HG02678 (cell line): ENCODE measurements around the gene HHIP.
A peak's percentile ranks its signal among the peaks of the same experiment; 100 is the strongest.

ENCODE experiments used
- ATAC-seq: cut with Tn5 transposase; IDR thresholded peaks from one replicate; pipeline ENCODE4 v1.9.1; 2021; ENCODE audit warnings: mild to moderate bottlenecking, moderate library complexity; ENCODE audit not compliant: unreplicated experiment

HHIP gene

GRCh38 chr4:144645631-144646522 is at the start of gene HHIP:
Gene HHIP (plus strand): TSS chr4:144646156. CDS start chr4:144646676, 520 bp downstream.
- no peak for ATAC-seq

- no peak for ATAC-seq
Measured at GRCh38 chr4:144597171-144597570, 48.8 kb upstream of the HHIP start.

- ATAC-seq, result no peak
Measured at GRCh38 chr4:144599621-144600020, 46.3 kb upstream of the HHIP start.

GRCh38 chr4:144611850-144612249 is 34.1 kb upstream of the HHIP start:
- peak; percentile 65 for ATAC-seq

- ATAC-seq, result no peak
Measured at GRCh38 chr4:144614850-144615585, 30.9 kb upstream of the HHIP start.

GRCh38 chr4:144621681-144622080 is 24.3 kb upstream of the HHIP start:
- ATAC-seq, result no peak

- no peak for ATAC-seq
Measured at GRCh38 chr4:144627663-144628076, 18.3 kb upstream of the HHIP start.

- no peak for ATAC-seq
Measured at GRCh38 chr4:144633215-144633614, 12.7 kb upstream of the HHIP start.

- peak; percentile 100 for ATAC-seq
Measured at GRCh38 chr4:144634978-144635747, 10.8 kb upstream of the HHIP start.

- ATAC-seq, result no peak
Measured at GRCh38 chr4:144644368-144645101, 1.4 kb upstream of the HHIP start.

- no peak for ATAC-seq
Measured at GRCh38 chr4:144645102-144645630, 790 bp upstream of the HHIP start.

- ATAC-seq, result no peak
Measured at GRCh38 chr4:144646523-144647094, 653 bp downstream of the HHIP start.

- no peak for ATAC-seq
Measured at GRCh38 chr4:144647095-144647561, 1.2 kb downstream of the HHIP start.

- no peak for ATAC-seq
Measured at GRCh38 chr4:144647590-144647989, 1.6 kb downstream of the HHIP start.

- ATAC-seq, result no peak
Measured at GRCh38 chr4:144648042-144648441, 2.1 kb downstream of the HHIP start.

GRCh38 chr4:144649646-144650045 is 3.7 kb downstream of the HHIP start:
- ATAC-seq, result no peak

GRCh38 chr4:144650311-144651005 is 4.5 kb downstream of the HHIP start:
- ATAC-seq, result no peak

GRCh38 chr4:144653781-144654545 is 8.0 kb downstream of the HHIP start:
- ATAC-seq, result no peak
